ENCODE data around the gene EGFL8.

EGFL8 gene

DNA sequence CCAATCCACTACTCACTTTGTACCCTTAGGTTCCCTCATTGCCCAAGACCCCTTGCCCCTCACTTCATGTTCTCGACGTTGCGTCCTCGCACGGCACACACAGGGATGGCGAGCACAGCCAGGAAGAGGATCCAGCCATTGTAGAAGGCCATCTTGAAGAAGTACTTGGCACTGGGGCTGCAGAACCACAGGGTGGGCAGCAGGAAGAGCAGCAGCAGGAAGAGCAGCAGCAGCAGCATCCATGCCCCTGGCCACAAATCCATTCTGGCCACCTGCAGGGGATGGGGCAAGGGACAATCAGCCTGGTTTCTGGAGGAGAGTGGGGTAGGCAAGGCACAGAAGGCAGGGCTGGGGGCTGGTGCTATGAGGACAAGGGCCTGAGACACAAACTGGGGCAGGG lies 6.8 kb downstream of the EGFL8 start:
- H3K27me3 ChIP-seq (ENCODE audit: insufficient read depth, poor library complexity, severe bottlenecking), result no peaks in the 10 kb centered on the region
- ATAC-seq (ENCODE audit: low read depth) (no peak), DNase-seq (ENCODE audit: low spot score) (no peak)
- no peak overlapping the region for H3K4me3 ChIP-seq (ENCODE audit: severe bottlenecking)
- peaks cover 37% of the 10 kb centered on the region for H3K36me3 ChIP-seq (ENCODE audit: low read depth)
- no peak overlapping the region for H3K27ac ChIP-seq (ENCODE audit: poor library complexity, severe bottlenecking)
- no peaks in the 10 kb centered on the region for H3K9me3 ChIP-seq (ENCODE audit: severe bottlenecking)
- TF ChIP-seq, protein P1, sequence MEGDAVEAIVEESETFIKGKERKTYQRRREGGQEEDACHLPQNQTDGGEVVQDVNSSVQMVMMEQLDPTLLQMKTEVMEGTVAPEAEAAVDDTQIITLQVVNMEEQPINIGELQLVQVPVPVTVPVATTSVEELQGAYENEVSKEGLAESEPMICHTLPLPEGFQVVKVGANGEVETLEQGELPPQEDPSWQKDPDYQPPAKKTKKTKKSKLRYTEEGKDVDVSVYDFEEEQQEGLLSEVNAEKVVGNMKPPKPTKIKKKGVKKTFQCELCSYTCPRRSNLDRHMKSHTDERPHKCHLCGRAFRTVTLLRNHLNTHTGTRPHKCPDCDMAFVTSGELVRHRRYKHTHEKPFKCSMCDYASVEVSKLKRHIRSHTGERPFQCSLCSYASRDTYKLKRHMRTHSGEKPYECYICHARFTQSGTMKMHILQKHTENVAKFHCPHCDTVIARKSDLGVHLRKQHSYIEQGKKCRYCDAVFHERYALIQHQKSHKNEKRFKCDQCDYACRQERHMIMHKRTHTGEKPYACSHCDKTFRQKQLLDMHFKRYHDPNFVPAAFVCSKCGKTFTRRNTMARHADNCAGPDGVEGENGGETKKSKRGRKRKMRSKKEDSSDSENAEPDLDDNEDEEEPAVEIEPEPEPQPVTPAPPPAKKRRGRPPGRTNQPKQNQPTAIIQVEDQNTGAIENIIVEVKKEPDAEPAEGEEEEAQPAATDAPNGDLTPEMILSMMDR (IDR thresholded peaks at IDR 0.05; ENCODE audit: poor library complexity, severe bottlenecking), result no peak
- H3K4me1 ChIP-seq (ENCODE audit: insufficient read depth, poor library complexity, severe bottlenecking), result peaks cover 1% of the 10 kb centered on the region

DNA sequence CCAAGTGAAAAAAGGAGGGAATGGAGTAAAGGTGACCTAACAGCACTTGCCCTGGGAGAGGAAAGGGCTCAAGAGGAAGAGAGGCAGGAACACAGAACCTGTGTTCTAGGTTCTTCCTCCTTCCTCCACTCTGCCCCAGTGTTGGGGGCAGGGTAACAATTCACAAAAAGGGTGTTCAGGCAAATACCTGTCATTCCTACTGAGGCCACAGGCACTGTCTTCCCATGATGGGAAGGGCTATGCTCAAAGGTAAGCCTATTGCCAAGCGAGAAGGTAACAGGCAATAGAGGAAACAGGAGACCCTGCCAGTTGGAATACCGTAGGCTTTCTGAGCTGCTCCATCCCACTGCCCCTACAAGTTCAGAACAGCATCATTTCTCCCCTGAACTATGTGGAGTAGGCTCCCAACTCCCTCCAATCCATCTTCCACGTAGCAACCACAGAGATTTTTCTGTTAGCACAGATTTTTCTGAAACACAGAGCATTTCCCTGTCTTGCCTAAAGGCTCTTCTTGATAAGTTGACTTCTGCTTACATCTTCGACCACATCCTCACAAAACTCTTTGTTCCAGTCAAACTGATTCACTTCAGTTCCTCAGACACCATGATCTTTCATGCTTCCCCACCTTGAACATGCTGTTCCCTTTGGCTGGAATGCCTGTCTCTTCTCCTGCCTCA lies 8.8 kb downstream of the EGFL8 start:
- Histone ChIP-seq H3K36me3 (ENCODE audit: low read depth) (peaks cover 26% of the 10 kb centered on the region), H3K4me3 (ENCODE audit: severe bottlenecking) (no peak overlapping the region), H3K9me3 (ENCODE audit: severe bottlenecking) (no peaks in the 10 kb centered on the region), H3K4me1 (ENCODE audit: insufficient read depth, poor library complexity, severe bottlenecking) (peaks cover 4% of the 10 kb centered on the region), H3K27me3 (ENCODE audit: insufficient read depth, poor library complexity, severe bottlenecking) (no peaks in the 10 kb centered on the region), H3K27ac (ENCODE audit: poor library complexity, severe bottlenecking) (no peak overlapping the region)
- TF ChIP-seq, protein P1 (IDR thresholded peaks at IDR 0.05; ENCODE audit: poor library complexity, severe bottlenecking), result no peak
- ATAC-seq (ENCODE audit: low read depth) (no peak), DNase-seq (ENCODE audit: low spot score) (no peak)

DNA sequence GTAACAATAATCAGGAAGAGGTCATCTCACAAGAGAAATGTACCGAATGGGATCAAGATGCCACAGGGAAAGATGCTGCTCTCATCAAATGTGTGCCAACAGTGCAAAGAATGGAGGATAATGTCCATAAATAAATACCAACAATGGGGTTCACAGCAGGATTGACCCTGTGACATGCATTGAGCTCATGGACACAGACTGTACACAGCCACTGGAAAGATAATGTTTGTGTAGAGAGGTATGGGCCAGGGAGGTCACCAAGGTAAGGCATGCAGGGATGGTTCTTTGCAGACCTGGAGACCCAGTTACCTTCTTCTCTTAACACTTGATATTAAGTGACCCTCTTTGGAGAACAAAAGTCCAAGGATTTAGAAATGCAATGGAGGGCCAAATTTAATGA lies 10.0 kb downstream of the EGFL8 start:
- peaks cover 4% of the 10 kb centered on the region for H3K4me1 ChIP-seq (ENCODE audit: insufficient read depth, poor library complexity, severe bottlenecking)
- ATAC-seq (ENCODE audit: low read depth) (no peak), DNase-seq (ENCODE audit: low spot score) (no peak)
- H3K27ac ChIP-seq (ENCODE audit: poor library complexity, severe bottlenecking), result no peak overlapping the region
- no peaks in the 10 kb centered on the region for H3K9me3 ChIP-seq (ENCODE audit: severe bottlenecking)
- no peaks in the 10 kb centered on the region for H3K27me3 ChIP-seq (ENCODE audit: insufficient read depth, poor library complexity, severe bottlenecking)
- peaks cover 14% of the 10 kb centered on the region for H3K36me3 ChIP-seq (ENCODE audit: low read depth)
- H3K4me3 ChIP-seq (ENCODE audit: severe bottlenecking), result no peak overlapping the region
- TF ChIP-seq, protein P1 (IDR thresholded peaks at IDR 0.05; ENCODE audit: poor library complexity, severe bottlenecking), result no peak

DNA sequence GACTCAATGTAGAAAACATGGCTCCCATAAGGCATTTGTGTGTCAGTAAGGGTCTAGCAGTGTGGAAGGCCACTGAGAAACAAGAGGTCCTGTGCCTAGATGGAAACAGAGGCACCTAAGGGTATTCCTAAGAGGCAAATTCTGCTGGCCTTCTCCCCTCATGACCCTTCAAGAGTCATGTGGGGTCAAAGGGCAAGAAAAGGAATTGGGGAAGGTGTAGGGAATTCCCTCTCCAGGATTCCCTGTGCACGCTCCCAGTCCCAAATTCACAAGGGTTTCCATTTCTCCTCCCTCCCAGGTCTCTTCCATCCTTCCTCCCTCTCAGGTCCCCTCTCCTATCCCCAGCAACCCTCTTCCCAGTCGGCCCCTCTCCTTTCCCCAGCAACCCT lies 10.9 kb downstream of the EGFL8 start:
- Histone ChIP-seq H3K27ac (ENCODE audit: poor library complexity, severe bottlenecking) (peak overlapping the region; percentile 89), H3K4me1 (ENCODE audit: insufficient read depth, poor library complexity, severe bottlenecking) (peaks cover 4% of the 10 kb centered on the region), H3K4me3 (ENCODE audit: severe bottlenecking) (peak overlapping the region; percentile 45), H3K27me3 (ENCODE audit: insufficient read depth, poor library complexity, severe bottlenecking) (no peaks in the 10 kb centered on the region), H3K9me3 (ENCODE audit: severe bottlenecking) (no peaks in the 10 kb centered on the region), H3K36me3 (ENCODE audit: low read depth) (peaks cover 5% of the 10 kb centered on the region)
- TF ChIP-seq, protein P1 (IDR thresholded peaks at IDR 0.05; ENCODE audit: poor library complexity, severe bottlenecking), result no peak
- no peak for ATAC-seq (ENCODE audit: low read depth)
- no peak for DNase-seq (ENCODE audit: low spot score)

DNA sequence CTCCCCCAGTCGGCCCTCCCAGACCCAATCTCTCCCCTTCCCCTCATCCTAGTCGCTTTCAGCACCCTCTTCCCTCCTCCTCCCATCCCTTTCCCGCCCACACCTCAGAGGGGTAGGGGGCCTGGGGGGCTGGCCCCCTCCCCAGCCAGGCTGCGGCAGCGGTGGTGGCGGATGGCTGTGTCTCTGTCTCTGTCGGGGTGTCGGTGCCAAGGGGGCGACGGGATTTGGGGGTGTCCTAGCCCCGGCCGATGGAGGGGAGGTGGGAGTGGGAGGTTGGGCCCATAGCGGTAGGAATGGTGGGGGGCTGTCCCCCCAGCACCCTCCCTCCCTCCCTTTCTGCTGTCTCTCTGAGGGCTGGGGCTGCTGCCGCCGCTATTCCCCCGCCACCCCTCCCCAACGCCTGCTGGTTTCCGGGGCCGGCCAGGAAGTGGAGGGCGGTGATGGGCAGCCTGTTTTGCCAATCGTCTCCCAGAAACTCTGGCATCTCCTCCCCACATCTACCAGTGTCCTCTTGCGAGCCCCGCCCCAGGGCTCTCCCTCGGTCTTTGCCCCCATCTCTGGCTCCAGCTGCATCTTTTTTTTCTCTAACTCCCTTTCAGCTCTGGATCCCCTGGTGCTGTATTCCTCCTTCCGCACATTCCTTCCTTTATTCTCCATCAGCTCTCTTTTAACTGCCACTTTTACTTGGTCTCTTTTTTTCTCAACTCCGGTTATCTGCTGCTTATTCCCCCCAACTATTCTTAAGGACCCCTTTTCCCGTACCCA lies 11.5 kb downstream of the EGFL8 start, which contains the start of gene AGPAT1:
AGPAT1 (minus strand) TSS at position 374 of the 765 bp plus-strand sequence. CDS start 4,588 bp downstream, outside the sequence.
- peaks cover 7% of the 10 kb centered on the region for H3K36me3 ChIP-seq (ENCODE audit: low read depth)
- ATAC-seq (ENCODE audit: low read depth) (peak; percentile 68), DNase-seq (ENCODE audit: low spot score) (peak; percentile 93)
- H3K27me3 ChIP-seq (ENCODE audit: insufficient read depth, poor library complexity, severe bottlenecking), result no peaks in the 10 kb centered on the region
- peaks cover 4% of the 10 kb centered on the region for H3K4me1 ChIP-seq (ENCODE audit: insufficient read depth, poor library complexity, severe bottlenecking)
- peak within 1 kb of the TSS; percentile 89 for H3K27ac ChIP-seq (ENCODE audit: poor library complexity, severe bottlenecking)
- TF ChIP-seq, protein P1 (IDR thresholded peaks at IDR 0.05; ENCODE audit: poor library complexity, severe bottlenecking), result no peak
- H3K9me3 ChIP-seq (ENCODE audit: severe bottlenecking), result no peaks in the 10 kb centered on the region
- H3K4me3 ChIP-seq (ENCODE audit: severe bottlenecking), result peak within 1 kb of the TSS; percentile 45

All from RWPE2 (cell line).